Measurements from ENCODE around the gene ATF7IP.
"Not testable (repeated sequence)": the region's sequence is repeated elsewhere in the genome, so short reads cannot be mapped to it uniquely, and the experiment has no call there.

The ATF7IP gene

DNA sequence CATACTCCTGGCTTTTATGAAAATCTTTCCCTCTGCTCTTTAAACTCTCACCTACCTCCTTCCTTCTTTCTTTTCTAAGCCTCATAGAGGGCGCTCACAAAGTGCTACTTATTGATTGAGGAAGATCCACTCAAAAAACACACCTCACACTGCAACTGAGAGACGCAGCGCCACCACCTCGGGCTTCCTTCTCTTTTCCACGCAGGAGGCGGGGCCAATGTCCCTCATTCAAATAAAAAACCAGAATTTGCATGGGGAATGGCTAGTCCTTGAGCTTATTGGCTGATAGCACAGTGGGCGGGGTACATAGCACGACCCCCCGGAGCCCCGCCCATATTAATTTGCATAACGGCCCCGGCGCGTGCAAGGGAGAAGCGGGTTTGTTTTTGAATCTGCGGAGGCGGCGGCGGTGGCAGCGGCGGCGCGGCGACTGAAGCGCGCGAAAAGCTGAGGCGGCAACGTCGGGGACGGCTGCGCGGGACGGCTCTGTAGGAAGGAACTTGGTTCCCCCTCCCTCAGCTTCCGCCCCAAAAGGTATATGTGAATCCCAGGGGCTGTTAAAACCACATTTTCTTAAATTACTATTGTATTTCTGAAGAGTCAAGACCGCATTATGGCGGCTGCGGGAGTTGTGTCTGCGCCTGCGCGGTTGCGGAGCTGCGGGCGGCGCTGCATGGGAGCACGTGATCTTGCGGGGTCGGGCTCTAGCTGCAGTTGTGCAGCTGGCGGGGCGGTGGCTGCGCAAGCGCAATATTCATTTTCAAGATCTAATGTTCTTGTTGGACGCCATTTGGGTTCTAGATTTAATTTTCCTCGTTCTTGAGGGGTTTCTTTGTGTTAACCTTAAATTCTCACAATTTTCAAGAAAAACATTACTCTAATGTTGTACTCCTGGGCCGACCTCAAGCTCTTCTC lies at the start of gene ATF7IP:
Gene ATF7IP, plus strand, starts transcription at position 389 of the 915 bp plus-strand sequence. CDS start 58,234 bp downstream, outside the sequence.
- peak; percentile 95 for DNase-seq (ENCODE audit: low spot score)

GRCh38 chr12:14317362-14318146 lies 47.9 kb upstream of the ATF7IP start:
- DNase-seq (ENCODE audit: low spot score) = no peak

GRCh38 chr12:14319704-14320427 lies 45.6 kb upstream of the ATF7IP start:
- DNase-seq (ENCODE audit: low spot score) = not testable (repeated sequence)

GRCh38 chr12:14322403-14322802 lies 43.1 kb upstream of the ATF7IP start:
- DNase-seq (ENCODE audit: low spot score) = no peak

DNA sequence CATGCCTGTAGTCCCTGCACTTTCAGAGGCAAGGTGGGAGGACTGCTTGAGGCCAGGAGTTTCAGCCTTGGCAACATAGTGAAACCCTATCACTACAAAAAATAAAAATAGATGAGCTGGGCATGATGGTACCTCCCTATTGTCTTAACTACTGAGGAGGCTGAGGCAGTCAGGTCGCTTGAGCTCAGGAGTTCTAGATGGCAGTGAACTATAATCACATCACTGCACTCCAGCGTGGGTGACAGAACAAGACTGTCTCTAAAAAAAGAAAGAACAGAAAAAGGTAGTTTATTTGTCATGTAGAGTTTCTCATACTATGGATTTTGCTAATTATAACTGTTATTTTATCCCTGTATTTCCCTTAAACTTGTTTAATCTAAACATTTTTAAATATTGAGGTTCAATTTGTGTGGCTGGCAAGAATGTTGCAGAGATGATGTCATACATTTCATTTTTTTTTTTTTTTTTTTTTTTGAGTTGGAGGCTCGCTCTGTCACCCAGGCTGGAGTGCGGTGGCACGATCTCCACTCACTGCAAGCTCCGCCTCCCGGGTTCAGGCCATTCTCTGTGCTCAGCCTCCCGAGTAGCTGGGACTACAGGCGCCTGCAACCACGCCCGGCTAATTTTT lies 39.7 kb upstream of the ATF7IP start:
- no peak for DNase-seq (ENCODE audit: low spot score)

DNA sequence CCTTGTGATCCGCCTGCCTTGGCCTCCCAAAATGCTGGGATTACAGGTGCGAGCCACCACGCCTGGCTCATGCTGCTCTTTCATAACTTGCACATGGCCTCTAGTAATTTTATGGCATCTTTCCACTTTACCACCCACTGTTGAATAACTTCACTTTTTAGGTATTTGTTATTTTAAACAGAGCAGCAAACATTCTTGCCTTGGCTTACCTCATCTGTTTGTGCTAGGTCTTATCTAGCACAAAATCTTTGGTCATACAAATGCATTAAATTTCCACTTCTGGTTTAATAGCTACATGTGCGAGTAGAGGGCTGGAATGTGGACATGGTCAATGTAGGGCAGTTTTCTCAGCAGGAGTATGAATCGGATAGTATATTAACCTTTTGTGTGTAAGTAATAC lies 38.8 kb upstream of the ATF7IP start:
- no peak for DNase-seq (ENCODE audit: low spot score)

DNA sequence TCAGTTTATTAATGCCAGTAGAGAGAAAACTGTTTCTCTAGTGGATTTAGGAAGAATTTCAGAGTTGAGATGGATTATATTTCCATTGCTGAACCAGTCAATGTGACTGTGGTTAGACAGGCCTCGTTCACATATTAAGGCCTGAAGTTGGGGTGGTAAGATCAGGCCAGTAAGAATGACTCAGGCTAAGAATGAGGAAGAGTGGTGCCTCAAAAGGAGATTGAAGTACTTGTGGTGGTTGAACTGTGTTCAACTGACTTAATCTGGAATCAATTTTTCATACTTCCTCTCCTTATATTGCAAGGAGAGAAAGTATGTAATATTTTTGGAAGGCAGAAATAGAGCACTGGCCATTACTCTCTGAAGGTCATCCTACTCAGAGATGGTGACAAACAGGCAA lies 37.8 kb upstream of the ATF7IP start:
- no peak for DNase-seq (ENCODE audit: low spot score)

GRCh38 chr12:14332482-14332881 lies 33.0 kb upstream of the ATF7IP start:
- DNase-seq (ENCODE audit: low spot score) = no peak

GRCh38 chr12:14340371-14340770 lies 25.1 kb upstream of the ATF7IP start:
- DNase-seq (ENCODE audit: low spot score) = no peak

DNA sequence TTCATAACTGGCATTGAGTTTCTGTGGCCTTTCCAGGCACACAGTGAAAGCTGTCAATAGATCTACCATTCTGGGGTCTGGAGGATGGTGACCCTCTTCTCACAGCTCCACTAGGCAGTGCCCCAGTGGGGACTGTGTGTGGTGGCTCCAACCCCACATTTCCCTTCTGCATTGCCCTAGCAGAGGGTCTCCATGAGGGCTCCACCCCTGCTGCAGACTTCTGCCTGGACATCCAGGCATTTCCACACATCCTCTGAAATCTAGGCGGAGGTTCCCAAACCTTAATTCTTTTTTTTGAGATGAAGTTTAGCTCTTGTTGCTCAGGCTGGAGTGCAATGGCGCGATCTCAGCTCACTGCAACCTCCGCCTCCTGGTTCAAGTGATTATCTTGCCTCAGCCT lies 14.0 kb upstream of the ATF7IP start:
- not testable (repeated sequence) for DNase-seq (ENCODE audit: low spot score)

DNA sequence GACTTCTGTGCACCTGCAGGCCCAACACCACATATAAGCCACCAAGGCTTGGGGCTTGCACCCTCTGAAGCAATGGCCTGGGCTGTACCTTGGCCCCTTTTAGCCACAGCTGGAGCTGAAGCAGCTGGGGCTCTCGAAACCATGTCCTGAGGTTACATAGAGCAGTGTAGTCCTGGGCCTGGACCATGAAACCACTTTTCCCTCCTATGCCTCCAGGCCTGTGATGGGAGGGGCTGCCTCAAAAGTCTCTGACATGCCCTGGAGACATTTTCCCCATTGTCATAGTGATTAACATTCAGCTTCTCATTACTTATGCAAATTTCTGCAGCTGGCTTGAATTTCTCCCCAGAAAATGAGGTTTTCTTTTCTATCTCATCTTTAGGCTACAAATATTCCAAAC lies 13.4 kb upstream of the ATF7IP start:
- DNase-seq (ENCODE audit: low spot score) = not testable (repeated sequence)

GRCh38 chr12:14354665-14355064 lies 10.8 kb upstream of the ATF7IP start:
- not testable (repeated sequence) for DNase-seq (ENCODE audit: low spot score)

GRCh38 chr12:14356147-14356546 lies 9.3 kb upstream of the ATF7IP start:
- DNase-seq (ENCODE audit: low spot score) = no peak

- no peak for DNase-seq (ENCODE audit: low spot score)
Observed at GRCh38 chr12:14357486-14357885, 8.0 kb upstream of the ATF7IP start.

GRCh38 chr12:14362352-14362751 lies 3.1 kb upstream of the ATF7IP start:
- no peak for DNase-seq (ENCODE audit: low spot score)

DNA sequence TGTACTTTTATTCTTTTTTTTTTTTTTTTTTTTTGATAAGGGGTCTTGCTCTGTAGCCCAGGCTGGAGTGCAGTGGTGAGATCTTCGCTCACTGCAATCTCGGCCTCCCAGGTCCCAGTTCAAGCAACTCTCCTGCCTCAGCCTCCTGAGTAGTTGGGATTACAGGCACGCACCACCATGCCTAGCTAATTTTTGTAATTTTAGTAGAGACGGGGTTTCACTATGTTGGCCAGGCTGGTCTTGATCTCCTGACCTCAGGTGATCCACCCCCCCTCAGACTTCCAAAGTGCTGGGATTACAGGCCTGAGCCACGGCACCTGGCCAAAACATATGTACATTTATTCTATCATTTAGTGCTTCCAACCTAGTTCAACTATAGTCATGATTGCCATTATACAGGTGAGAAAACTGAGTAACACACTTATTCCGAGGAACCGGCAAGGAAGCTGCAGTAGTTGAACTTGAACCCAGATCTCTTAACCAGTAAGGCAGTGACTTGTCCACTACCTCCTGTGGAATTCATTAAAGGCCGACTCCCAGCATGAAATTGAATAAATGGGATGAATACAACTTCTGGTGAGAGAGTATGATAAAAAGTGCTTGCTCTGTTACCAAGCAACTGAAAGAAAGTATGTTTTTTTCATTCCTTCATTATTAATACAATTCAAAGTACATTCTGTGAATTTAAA lies 755 bp upstream of the ATF7IP start:
- no peak for DNase-seq (ENCODE audit: low spot score)

DNA sequence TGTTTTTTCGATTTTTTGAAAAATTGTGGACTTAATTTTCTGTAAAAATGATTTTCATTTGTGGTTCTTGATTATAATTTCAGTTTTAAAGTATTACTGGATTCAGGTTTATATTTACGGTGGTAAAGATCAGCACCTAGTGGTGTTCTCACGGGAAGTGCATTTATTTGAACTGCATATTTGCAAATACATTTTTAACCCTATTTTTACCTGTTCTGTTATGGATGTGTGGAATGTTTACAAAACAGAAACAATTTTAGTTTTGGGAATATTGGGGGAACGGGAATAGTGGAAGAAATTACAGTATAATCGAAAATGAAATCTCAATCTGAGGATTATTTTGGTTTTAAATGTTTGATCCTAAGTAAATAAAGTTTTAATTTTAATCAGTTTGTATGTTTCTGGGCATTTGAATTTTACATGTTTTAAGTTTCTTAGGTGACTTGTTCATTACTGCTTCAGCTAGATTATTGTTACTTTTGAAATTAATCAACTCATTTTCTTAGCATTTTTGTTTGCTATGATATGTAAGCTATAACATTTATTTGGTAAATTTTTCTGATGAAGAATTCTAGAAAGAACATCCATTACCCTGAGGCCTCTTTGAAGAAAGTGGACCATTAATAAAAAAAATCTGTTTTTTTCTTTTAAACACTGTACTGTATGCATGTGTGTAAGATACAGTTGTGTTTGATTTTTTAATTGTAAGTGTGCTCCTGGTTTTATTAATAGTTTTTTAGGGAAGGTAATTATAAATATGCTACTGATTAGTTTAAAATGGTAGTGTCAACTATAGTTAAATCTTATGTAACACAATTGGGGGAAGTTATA lies 942 bp downstream of the ATF7IP start:
- no peak for DNase-seq (ENCODE audit: low spot score)

DNA sequence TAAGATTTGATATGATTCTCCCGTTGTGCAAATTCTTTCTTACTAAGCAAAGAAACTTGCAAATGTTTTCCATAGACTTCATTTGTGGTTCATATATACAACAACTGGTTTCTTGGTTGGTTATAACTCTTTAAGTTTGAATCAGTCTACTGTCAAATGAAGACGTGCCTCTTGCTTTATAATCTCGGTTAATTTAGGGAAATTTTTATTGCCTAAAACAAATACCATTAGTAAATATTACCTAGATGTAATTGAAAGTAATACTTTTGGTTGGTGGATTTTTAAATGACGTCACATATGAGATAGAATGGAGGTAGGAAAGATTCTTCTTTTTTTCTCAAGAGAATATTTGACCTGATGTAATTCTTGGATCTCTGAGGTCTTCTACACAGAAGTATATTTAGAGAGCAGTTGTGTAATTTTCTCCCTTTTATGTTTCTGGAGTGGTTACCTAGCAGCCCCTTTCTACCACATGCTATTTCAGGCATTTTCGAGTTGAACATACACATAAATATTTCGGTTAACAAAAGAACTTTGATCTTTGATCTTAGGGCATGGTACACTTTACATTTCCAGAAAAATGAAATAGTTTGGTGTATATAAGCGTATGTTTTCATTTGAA lies 1.7 kb downstream of the ATF7IP start:
- peak; percentile 61 for DNase-seq (ENCODE audit: low spot score)

GRCh38 chr12:14369311-14369710 lies 3.8 kb downstream of the ATF7IP start:
- no peak for DNase-seq (ENCODE audit: low spot score)

GRCh38 chr12:14373217-14373616 lies 7.7 kb downstream of the ATF7IP start:
- DNase-seq (ENCODE audit: low spot score) = no peak
